ENCODE results near the gene ADORA3.

The ADORA3 gene

DNA sequence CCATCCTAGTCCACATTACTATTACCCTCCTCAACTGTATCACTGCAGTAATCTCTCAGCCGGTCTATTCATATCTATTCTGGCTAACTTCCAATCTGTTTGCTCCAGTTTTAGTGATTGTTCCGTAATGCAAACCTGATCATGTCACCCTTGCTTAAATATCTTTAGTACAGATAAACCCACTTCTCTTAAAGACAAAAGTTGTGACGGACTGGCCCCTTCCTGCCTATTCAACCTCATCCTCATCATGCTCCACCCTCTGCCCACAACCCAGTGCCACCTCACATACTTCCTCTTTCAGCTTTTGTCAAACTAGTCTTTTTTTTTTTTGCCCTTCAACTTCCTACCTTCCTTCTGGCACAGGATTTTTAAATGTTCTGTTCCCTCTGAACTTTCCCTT is 32.4 kb downstream of the ADORA3 start:
- DNase-seq (ENCODE audit: low read depth): no peak
- in situ Hi-C loops (cut with HindIII; ENCODE audit: low sequenced_read_pairs): no loop called here
- no peak overlapping the region for H3K4me3 ChIP-seq (ENCODE audit: low read depth, low read length)
- no peak for TF ChIP-seq CTCF (IDR thresholded peaks at IDR 0.05; ENCODE audit: low read depth, low read length, missing control alignments)

DNA sequence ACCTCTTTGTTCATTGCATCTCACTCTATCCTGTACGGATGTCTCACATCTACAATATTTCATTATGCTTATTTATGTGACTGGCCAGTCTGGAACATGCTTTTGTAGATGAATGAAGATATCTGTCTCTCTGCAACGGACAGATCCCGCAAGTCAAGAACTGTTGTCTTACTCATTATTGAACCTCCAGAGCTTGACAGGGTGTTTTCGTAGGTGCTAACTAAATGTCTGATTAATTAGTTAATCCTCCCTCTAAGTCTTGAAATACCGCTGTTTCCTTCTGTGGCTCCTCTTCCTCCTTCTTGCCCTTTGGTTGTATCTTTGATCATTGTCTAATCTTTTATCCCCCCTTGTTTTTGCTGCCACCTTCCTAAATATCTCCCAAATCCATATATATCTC is 32.8 kb downstream of the ADORA3 start:
- H3K4me3 ChIP-seq (ENCODE audit: low read depth, low read length): no peak overlapping the region
- in situ Hi-C loops (cut with HindIII; ENCODE audit: low sequenced_read_pairs): no loop called here
- TF ChIP-seq CTCF (IDR thresholded peaks at IDR 0.05; ENCODE audit: low read depth, low read length, missing control alignments): no peak
- no peak for DNase-seq (ENCODE audit: low read depth)

DNA sequence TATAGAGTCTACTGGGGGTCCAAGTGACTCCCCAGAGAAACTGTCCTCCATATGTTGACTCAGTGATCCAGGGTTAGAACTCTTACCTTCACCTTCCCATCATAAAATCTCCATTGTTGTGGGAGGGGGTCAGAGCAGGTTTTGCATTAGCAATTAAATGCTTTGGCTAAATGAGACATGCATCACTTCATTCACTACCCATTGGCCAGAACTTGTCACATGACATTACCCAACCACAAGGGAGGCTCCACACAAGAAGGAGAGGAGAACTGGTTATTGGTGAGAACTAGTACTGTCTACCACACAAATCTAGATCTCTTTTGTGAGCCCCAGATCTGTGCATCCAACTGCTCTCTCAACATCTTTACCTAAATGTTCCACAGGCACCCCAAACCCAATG is 33.9 kb downstream of the ADORA3 start:
- no peak for DNase-seq (ENCODE audit: low read depth)
- TF ChIP-seq CTCF (IDR thresholded peaks at IDR 0.05; ENCODE audit: low read depth, low read length, missing control alignments): no peak
- H3K4me3 ChIP-seq (ENCODE audit: low read depth, low read length): no peak overlapping the region
- in situ Hi-C loops (cut with HindIII; ENCODE audit: low sequenced_read_pairs): no loop called here

GRCh38 chr1:111468717-111469100 is 34.7 kb downstream of the ADORA3 start:
- TF ChIP-seq CTCF (IDR thresholded peaks at IDR 0.05; ENCODE audit: low read depth, low read length, missing control alignments): no peak
- H3K4me3 ChIP-seq (ENCODE audit: low read depth, low read length): no peak overlapping the region
- in situ Hi-C loops (cut with HindIII; ENCODE audit: low sequenced_read_pairs): no loop called here
- no peak for DNase-seq (ENCODE audit: low read depth)

DNA sequence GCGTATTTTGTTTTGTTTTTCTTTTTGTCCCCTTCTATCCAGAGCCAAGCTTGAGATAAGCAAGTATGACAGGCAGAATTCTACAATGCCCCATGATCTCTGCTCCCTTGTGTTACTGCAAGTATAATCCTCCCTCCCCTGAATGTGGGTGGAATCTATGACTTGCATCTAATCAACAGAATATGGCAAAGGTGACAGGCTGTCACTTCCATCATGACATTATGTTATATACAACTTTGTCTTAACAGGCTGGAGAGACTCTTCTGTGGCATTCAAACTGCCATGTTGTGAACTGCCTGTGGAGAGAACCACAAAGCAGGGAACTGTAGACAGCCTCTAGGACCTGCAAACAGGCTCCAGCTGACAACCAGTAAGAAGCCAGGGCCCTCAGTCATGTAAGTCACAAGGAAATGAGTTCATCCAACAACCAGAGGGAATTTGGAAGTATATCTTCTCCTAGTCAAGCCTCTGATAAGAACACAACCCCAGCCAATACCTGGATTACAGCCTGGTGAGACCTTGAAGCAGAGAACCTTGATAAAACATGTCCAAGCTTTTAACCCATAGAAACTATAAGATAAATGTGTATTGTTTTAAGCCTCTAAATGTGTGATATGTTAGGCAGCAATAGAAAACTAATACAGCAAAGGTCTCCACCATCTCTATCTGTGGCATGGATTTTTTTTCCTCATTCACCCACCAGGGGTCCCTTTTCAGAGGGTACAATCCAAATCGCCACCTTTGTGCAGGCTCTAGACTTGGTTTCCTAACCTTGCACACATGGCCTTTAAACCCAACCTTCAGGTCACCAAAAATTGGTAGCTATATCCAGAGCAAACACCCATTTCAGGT is 35.3 kb downstream of the ADORA3 start:
- no peak for DNase-seq (ENCODE audit: low read depth)
- TF ChIP-seq CTCF (IDR thresholded peaks at IDR 0.05; ENCODE audit: low read depth, low read length, missing control alignments): no peak
- H3K4me3 ChIP-seq (ENCODE audit: low read depth, low read length): no peak overlapping the region
- in situ Hi-C loops (cut with HindIII; ENCODE audit: low sequenced_read_pairs): no loop called here

- no peak for DNase-seq (ENCODE audit: low read depth)
- TF ChIP-seq CTCF (IDR thresholded peaks at IDR 0.05; ENCODE audit: low read depth, low read length, missing control alignments): no peak
- H3K4me3 ChIP-seq (ENCODE audit: low read depth, low read length): no peak overlapping the region
- in situ Hi-C loops (cut with HindIII; ENCODE audit: low sequenced_read_pairs): no loop called here
These were observed 37.0 kb downstream of the ADORA3 start for GRCh38 chr1:111466480-111466879.
